B cell (primary cell): Measurements from ENCODE around the gene STX1B. TPM values are rescaled to one million over a fixed set of nuclear protein-coding genes. Genes with fewer than 3 reads are reported as not detected.
"Not testable (repeated sequence)": the region's sequence is repeated elsewhere in the genome, so short reads cannot be mapped to it uniquely, and the experiment has no call there.

Source experiments
- ATAC-seq: fragments of 200-7000 bp; cut with Tn5 transposase; one replicate; pipeline ENCODE4 v1.10.0; 2021; ENCODE audit warnings: low read depth, mild to moderate bottlenecking, moderate number of reproducible peaks, moderate library complexity
- CTCF ChIA-PET: fragments of 350-600 bp; sonication (Branson Sonifier 250); formaldehyde crosslinking; loops from one replicate; lab custom pipeline; 2021; ENCODE audit warnings: antibody characterized with exemption, inconsistent platforms; lab: Charles Lee
- POLR2A ChIA-PET: fragments of 350-600 bp; sonication (Branson Sonifier 250); formaldehyde crosslinking; loops from one replicate; lab custom pipeline; 2021; ENCODE audit warnings: antibody characterized with exemption; lab: Charles Lee
- DNase-seq: peaks from one replicate; pipeline ENCODE4 v3.0.0; 2013
- H2AFZ ChIP-seq: 2 replicates; pipeline ENCODE4 v1.6.1; 2012; ENCODE audit warnings: mild to moderate bottlenecking, low read depth, low read length; ENCODE audit not compliant: insufficient read depth, poor library complexity, severe bottlenecking
- H3K27ac ChIP-seq, 2 donors: 1 replicate in 1 of 2; 2 replicates in 1 of 2; pipeline ENCODE4 v1.5.1; 2012 to 2013; ENCODE audit warnings: low read length in 2 of 2, mild to moderate bottlenecking in 2 of 2, moderate library complexity in 1 of 2
- H3K27me3 ChIP-seq, 4 experiments: fragments of 200-600 bp in 1 of 4; sonication (generic) in 1 of 4; replicated peaks in 1 of 4; 1 replicate in 2 of 4; 2 replicates in 2 of 4; pipeline versions ENCODE4 v1.6.1 to v1.7.0; 2013 to 2016; ENCODE audit warnings: low read length in 3 of 4, mild to moderate bottlenecking in 2 of 4, mixed read lengths in 1 of 4, moderate library complexity in 1 of 4; ENCODE audit not compliant: insufficient read depth in 4 of 4, control insufficient read depth in 3 of 4; ENCODE audit errors: control extremely low read depth in 1 of 4
- H3K36me3 ChIP-seq, 2 experiments: replicated peaks in 1 of 2; 1 replicate in 1 of 2; 2 replicates in 1 of 2; pipeline versions ENCODE4 v1.6.1 to v1.7.1; 2013; ENCODE audit warnings: low read length in 1 of 2; ENCODE audit not compliant: insufficient read depth in 2 of 2, control insufficient read depth in 1 of 2; ENCODE audit errors: control extremely low read depth in 1 of 2, extremely low read depth in 1 of 2
- H3K4me1 ChIP-seq, 2 donors: fragments of 200-600 bp in 1 of 2; sonication (generic) in 1 of 2; 1 replicate in 1 of 2; 2 replicates in 1 of 2; pipeline versions ENCODE4 v1.5.1 to v1.6.1; 2013 to 2017; ENCODE audit warnings: low read length in 2 of 2; ENCODE audit not compliant: control insufficient read depth in 2 of 2, insufficient read depth in 2 of 2
- H3K4me2 ChIP-seq: replicated peaks from 2 replicates; pipeline ENCODE3; 2012; ENCODE audit warnings: mild to moderate bottlenecking, low read depth, low read length; ENCODE audit not compliant: poor library complexity, severe bottlenecking
- H3K4me3 ChIP-seq, 5 experiments: fragments of 200-600 bp in 1 of 5; sonication (generic) in 1 of 5; 1 replicate in 3 of 5; 2 replicates in 2 of 5; pipeline versions ENCODE4 v1.5.1 to v1.7.0; 2011 to 2016; ENCODE audit warnings: low read length in 4 of 5, mild to moderate bottlenecking in 4 of 5, low read depth in 2 of 5, control low read depth in 1 of 5, moderate library complexity in 1 of 5; ENCODE audit not compliant: insufficient read depth in 1 of 5; ENCODE audit errors: control extremely low read depth in 1 of 5, extremely low read depth in 1 of 5
- H3K79me2 ChIP-seq: fragments of 200-600 bp; sonication (generic); one replicate; pipeline ENCODE4 v1.6.0; 2016; ENCODE audit warnings: low read length; ENCODE audit not compliant: control insufficient read depth, insufficient read depth
- H3K9ac ChIP-seq: fragments of 200-600 bp; sonication (generic); 2 replicates; pipeline ENCODE4 v1.6.1; 2017; ENCODE audit warnings: mild to moderate bottlenecking, low read length, moderate library complexity
- H3K9me3 ChIP-seq, 3 donors: one replicate each; pipeline versions ENCODE4 v1.6.1 to v1.7.1; 2013; ENCODE audit warnings: low read length in 2 of 3; ENCODE audit not compliant: control insufficient read depth in 2 of 3, insufficient read depth in 1 of 3; ENCODE audit errors: control extremely low read depth in 1 of 3
- H4K20me1 ChIP-seq: 2 replicates; pipeline ENCODE4 v1.6.0; 2012; ENCODE audit warnings: mild to moderate bottlenecking, low read length; ENCODE audit not compliant: insufficient read depth, control insufficient read depth, poor library complexity, severe bottlenecking
- H3K27ac Mint-ChIP-seq: one replicate; pipeline ENCODE4 v1.8.0; 2021; ENCODE audit warnings: mixed read lengths
- H3K27me3 Mint-ChIP-seq: one replicate; pipeline ENCODE4 v1.8.0; 2021; ENCODE audit warnings: mixed read lengths
- H3K4me1 Mint-ChIP-seq: one replicate; pipeline ENCODE4 v1.8.0; 2021; ENCODE audit warnings: mixed read lengths
- H3K4me3 Mint-ChIP-seq: one replicate; pipeline ENCODE4 v1.8.0; 2021; ENCODE audit warnings: mixed read lengths
- H3K9me3 Mint-ChIP-seq: one replicate; pipeline ENCODE4 v1.8.0; 2022; ENCODE audit warnings: mixed read lengths; ENCODE audit not compliant: insufficient read depth
- CTCF ChIP-seq: fragments of 200-600 bp; IDR thresholded peaks from one replicate; pipeline ENCODE4 v1.8.0; 2022; ENCODE audit warnings: antibody characterized with exemption, mild to moderate bottlenecking
- EZH2 ChIP-seq: IDR thresholded peaks from 2 replicates; pipeline ENCODE4 v1.6.1; 2012; ENCODE audit warnings: borderline replicate concordance, low read depth, mild to moderate bottlenecking, moderate library complexity, low read length; ENCODE audit not compliant: insufficient read depth, poor library complexity, severe bottlenecking
- WGBS: methylation state at CpG from one replicate; pipeline ENCODE4 v1.1.5; 2013; ENCODE audit warnings: missing lambda C conversion rate; ENCODE audit not compliant: insufficient coverage; 5-methylcytosine and 5-hydroxymethylcytosine counted together
- intact Hi-C: fragments of 100-400 bp; cut with micrococcal nuclease; formaldehyde crosslinking; loops from one replicate; pipeline ENCODE4 v1.10.0; 2022
- polyA plus RNA-seq: library from polyadenylated mRNA; depleted of rRNA; stranded (reverse); fragments of >200 nt; gene quantifications from 2 replicates; pipeline ENCODE4 v1.2.3, GENCODE V29; 2012
- small RNA-seq: library from RNA; depleted of rRNA; stranded (forward); fragments of <200 nt; gene quantifications from one replicate; pipeline ENCODE3, GENCODE V24; 2012; ENCODE audit warnings: low replicate concordance, low read depth; ENCODE audit not compliant: insufficient read length
- total RNA-seq, 2 donors: library from RNA; stranded (reverse); fragments of 120-200 nt in 1 of 2; gene quantifications; 1 replicate in 1 of 2; 2 replicates in 1 of 2; pipeline versions ENCODE4 v1.2.3 to v1.2.4, GENCODE V29; 2013 to 2022

The STX1B gene
- total and polyA plus RNA-seq, 2 donors (not counting 1 experiment from before 2014, with no cell fraction given): 2.1 to 2.2 TPM

- no peaks in the 10 kb centered on the region for H3K9me3 ChIP-seq
- Mint-ChIP-seq H3K4me3 (no peak overlapping the region), H3K9me3 (no peaks in the 10 kb centered on the region), H3K27ac (peak overlapping the region; percentile 59), H3K27me3 (no peaks in the 10 kb centered on the region), H3K4me1 (peaks cover 17% of the 10 kb centered on the region)
- peaks cover 0 to 1% of the 10 kb centered on the region in 2 experiments for H3K36me3 ChIP-seq
- H3K9ac ChIP-seq: peak overlapping the region; percentile 1
- no peaks in the 10 kb centered on the region for H4K20me1 ChIP-seq
- POLR2A ChIA-PET: interaction anchor here (0.6 to 1.1 kb wide), 4 partner anchors 16 to 179 kb away, joined by 3 to 6 read pairs (median 3); partner anchors contain the start of gene SETD1A
- TF ChIP-seq CTCF (peak; percentile 88), EZH2 (no peak)
- H3K79me2 ChIP-seq: no peaks in the 10 kb centered on the region
- H3K4me1 ChIP-seq: peaks cover 11 to 19% of the 10 kb centered on the region in 2 donors
- DNase-seq (peak; percentile 82), ATAC-seq (peak; percentile 100)
- H3K4me3 ChIP-seq: peak overlapping the region in 2 of 5 experiments; percentile 16 to 23
- CTCF ChIA-PET: interaction anchor here (0.5 to 5.7 kb wide), 22 partner anchors 8 to 860 kb away, joined by 3 to 64 read pairs (median 4); partner anchors contain the start of gene HSD3B7
- intact Hi-C loops: loop anchor here (1.0 to 2.0 kb wide), 2 partner anchors 67 to 98 kb away; no protein-coding TSS in a partner anchor
- H3K27me3 ChIP-seq: no peaks in the 10 kb centered on the region
- H2AFZ ChIP-seq: peak overlapping the region; percentile 68
- 24% methylated on average over 14 of the region's 15 CpGs for WGBS
- H3K27ac ChIP-seq: no peak overlapping the region
- H3K4me2 ChIP-seq: peak overlapping the region; percentile 65
These were observed 68.6 kb downstream of the STX1B start for GRCh38 chr16:30941600-30942425.

DNA sequence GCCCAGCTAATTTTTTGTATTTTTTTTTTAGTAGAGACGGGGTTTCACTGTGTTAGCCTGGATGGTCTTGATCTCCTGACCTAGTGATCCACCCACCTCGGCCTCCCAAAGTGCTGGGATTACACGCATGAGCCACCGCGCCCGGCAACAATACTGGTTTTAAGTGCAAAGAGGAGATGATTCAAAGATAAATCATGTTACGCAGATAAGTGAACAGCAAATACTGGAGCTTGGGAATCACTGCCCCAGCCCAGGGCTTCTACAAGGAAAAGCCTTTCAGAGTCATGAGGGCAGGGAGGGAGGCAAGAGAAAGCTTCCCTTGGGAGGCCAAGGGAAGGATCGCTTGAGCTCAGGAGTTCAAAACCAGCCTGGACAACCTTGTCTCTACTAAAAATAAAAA lies 70.9 kb downstream of the STX1B start:
- H2AFZ ChIP-seq, H3K9ac ChIP-seq, H3K36me3 ChIP-seq, ATAC-seq, DNase-seq, H3K27me3 Mint-ChIP-seq, H3K4me3 Mint-ChIP-seq, H4K20me1 ChIP-seq, H3K4me3 ChIP-seq, intact Hi-C loops, H3K79me2 ChIP-seq, H3K9me3 ChIP-seq, H3K27ac Mint-ChIP-seq, H3K9me3 Mint-ChIP-seq, H3K4me2 ChIP-seq, H3K27ac ChIP-seq, H3K27me3 ChIP-seq: not testable (repeated sequence)
- H3K4me1 ChIP-seq: peaks cover 11 to 19% of the 10 kb centered on the region in 2 donors
- WGBS: 95% methylated on average over 8 of the region's 8 CpGs
- H3K4me1 Mint-ChIP-seq: peaks cover 17% of the 10 kb centered on the region
- ChIA-PET POLR2A (interaction anchor here (0.7 kb wide), 2 partner anchors 213 to 326 kb away, joined by 3 read pairs; no protein-coding TSS in a partner anchor), CTCF (interaction anchor here (0.7 to 5.7 kb wide), 4 partner anchors 11 to 181 kb away, joined by 3 to 64 read pairs (median 6); no protein-coding TSS in a partner anchor)

Small RNA genes lying within 50 kb of the gene (small RNA-seq; reads per million reads assigned to genes)
- not detected for gene AC135048.1

Other genes starting within 250 kb of the STX1B start
- gene CFAP119, start 248.6 kb downstream of the STX1B start, total RNA-seq: 9.3 and 11.7 TPM in 2 replicates
- 8.5 and 10.4 TPM in 2 replicates for gene CFAP119, start 248.6 kb downstream of the STX1B start, polyA plus RNA-seq
- gene RNF40, start 248.3 kb downstream of the STX1B start, total RNA-seq: 120 and 121 TPM in 2 replicates
- 41.8 and 44.3 TPM in 2 replicates for gene RNF40, start 248.3 kb downstream of the STX1B start, polyA plus RNA-seq
- 6.4 and 6.9 TPM in 2 replicates for gene ZNF629, start 223.4 kb downstream of the STX1B start, total RNA-seq
- gene ZNF629, start 223.4 kb downstream of the STX1B start, polyA plus RNA-seq: 0.82 and 1.2 TPM in 2 replicates
- gene BCL7C, start 116.6 kb downstream of the STX1B start, total RNA-seq: 30.5 and 31.6 TPM in 2 replicates
- 14.9 and 17.1 TPM in 2 replicates for gene BCL7C, start 116.6 kb downstream of the STX1B start, polyA plus RNA-seq
- gene CTF1, start 114.0 kb downstream of the STX1B start, total RNA-seq: 0.81 and 1.0 TPM in 2 replicates
- 0.78 and 0.99 TPM in 2 replicates for gene CTF1, start 114.0 kb downstream of the STX1B start, polyA plus RNA-seq
- 25.0 and 29.5 TPM in 2 replicates for gene FBXL19, start 87.1 kb downstream of the STX1B start, total RNA-seq
- 9.0 and 12.9 TPM in 2 replicates for gene FBXL19, start 87.1 kb downstream of the STX1B start, polyA plus RNA-seq
- gene ORAI3, start 61.6 kb downstream of the STX1B start, total RNA-seq: 51.8 and 55.8 TPM in 2 replicates
- gene ORAI3, start 61.6 kb downstream of the STX1B start, polyA plus RNA-seq: 24.2 and 32.2 TPM in 2 replicates
- gene SETD1A, start 52.9 kb downstream of the STX1B start, total RNA-seq: 37.2 and 39.5 TPM in 2 replicates
- gene SETD1A, start 52.9 kb downstream of the STX1B start, polyA plus RNA-seq: 11.5 and 12.4 TPM in 2 replicates
- 1.0 and 1.2 TPM in 2 replicates for gene HSD3B7, start 25.4 kb downstream of the STX1B start, total RNA-seq
- gene HSD3B7, start 25.4 kb downstream of the STX1B start, polyA plus RNA-seq: 0.65 and 0.89 TPM in 2 replicates
- 111 and 120 TPM in 2 replicates for gene STX4, start 22.9 kb upstream of the STX1B start, total RNA-seq
- gene STX4, start 22.9 kb upstream of the STX1B start, polyA plus RNA-seq: 133 and 159 TPM in 2 replicates
- gene ZNF668, start 63.6 kb upstream of the STX1B start, total RNA-seq: 11.1 and 12.0 TPM in 2 replicates
- gene ZNF668, start 63.6 kb upstream of the STX1B start, polyA plus RNA-seq: 5.1 and 5.8 TPM in 2 replicates
- 45.9 and 51.7 TPM in 2 replicates for gene ZNF646, start 63.8 kb upstream of the STX1B start, total RNA-seq
- gene ZNF646, start 63.8 kb upstream of the STX1B start, polyA plus RNA-seq: 9.2 and 14.7 TPM in 2 replicates
- 10.7 and 10.8 TPM in 2 replicates for gene PRSS53, start 78.3 kb upstream of the STX1B start, total RNA-seq
- gene PRSS53, start 78.3 kb upstream of the STX1B start, polyA plus RNA-seq: 10.1 and 11.6 TPM in 2 replicates
- 36.8 and 45.7 TPM in 2 replicates for gene VKORC1, start 84.2 kb upstream of the STX1B start, total RNA-seq
- gene VKORC1, start 84.2 kb upstream of the STX1B start, polyA plus RNA-seq: 22.3 and 31.8 TPM in 2 replicates
- 24.7 and 29.7 TPM in 2 replicates for gene BCKDK, start 97.7 kb upstream of the STX1B start, total RNA-seq
- gene BCKDK, start 97.7 kb upstream of the STX1B start, polyA plus RNA-seq: 20.0 and 27.6 TPM in 2 replicates
- gene KAT8, start 107.0 kb upstream of the STX1B start, total RNA-seq: 100.0 and 102 TPM in 2 replicates
- 102 TPM in 2 replicates for gene KAT8, start 107.0 kb upstream of the STX1B start, polyA plus RNA-seq
- not detected in 2 replicates for gene PRSS8, start 125.1 kb upstream of the STX1B start, total RNA-seq
- not detected in 2 replicates for gene PRSS8, start 125.1 kb upstream of the STX1B start, polyA plus RNA-seq
- 1.6 TPM in 1 of 2 replicates, not detected in the other for gene PRSS36, start 139.4 kb upstream of the STX1B start, total RNA-seq
- gene PRSS36, start 139.4 kb upstream of the STX1B start, polyA plus RNA-seq: 0.20 and 1.0 TPM in 2 replicates
- gene FUS, start 169.5 kb upstream of the STX1B start, total RNA-seq: 585 and 597 TPM in 2 replicates
- 181 and 386 TPM in 2 replicates for gene FUS, start 169.5 kb upstream of the STX1B start, polyA plus RNA-seq
- gene PYCARD, start 192.1 kb upstream of the STX1B start, total RNA-seq: 31.8 and 35.7 TPM in 2 replicates
- gene PYCARD, start 192.1 kb upstream of the STX1B start, polyA plus RNA-seq: 36.3 and 72.0 TPM in 2 replicates
- 0.02 and 0.05 TPM in 2 replicates for gene TRIM72, start 203.5 kb upstream of the STX1B start, total RNA-seq
- 0.03 and 0.09 TPM in 2 replicates for gene TRIM72, start 203.5 kb upstream of the STX1B start, polyA plus RNA-seq
- gene PYDC1, start 206.5 kb upstream of the STX1B start, total RNA-seq: not detected in 2 replicates
- gene PYDC1, start 206.5 kb upstream of the STX1B start, polyA plus RNA-seq: not detected in 2 replicates
- 28.4 and 34.3 TPM in 2 replicates for gene ITGAM, start 249.3 kb upstream of the STX1B start, total RNA-seq
- gene ITGAM, start 249.3 kb upstream of the STX1B start, polyA plus RNA-seq: 32.9 and 66.3 TPM in 2 replicates